Upper lobe of left lung (tissue), 4 donors: ENCODE measurements around the gene FNDC3B.

Experiments
- EP300 ChIP-seq, 4 donors: sonication (generic); formaldehyde crosslinking; IDR thresholded peaks; one replicate each; pipeline ENCODE4 v1.5.1; 2017; ENCODE audit warnings: antibody characterized with exemption in 4 of 4, control low read depth in 2 of 4
- POLR2A ChIP-seq, 4 donors: fragments of 450-650 bp; IDR thresholded peaks; one replicate each; pipeline ENCODE4 v1.5.1; 2016 to 2017; ENCODE audit warnings: antibody characterized with exemption in 4 of 4, mild to moderate bottlenecking in 2 of 4
- POLR2AphosphoS5 ChIP-seq, 2 donors: sonication (generic); formaldehyde crosslinking; IDR thresholded peaks; one replicate each; pipeline ENCODE4 v1.5.1; 2017; ENCODE audit warnings: antibody characterized with exemption in 2 of 2

- no peak for TF ChIP-seq POLR2A (IDR thresholded peaks at IDR 0.05)
- TF ChIP-seq POLR2AphosphoS5 (IDR thresholded peaks at IDR 0.05) = no peak
- no peak for TF ChIP-seq EP300 (IDR thresholded peaks at IDR 0.05)
Observed at GRCh38 chr3:172144601-172145000, 105.2 kb downstream of the FNDC3B start.
